GM23338 (cell line): ENCODE data around the gene OR56B4. TPM values are rescaled to one million over a fixed set of nuclear protein-coding genes. Genes with fewer than 3 reads are reported as not detected.

ENCODE experiments used
- ATAC-seq: fragments of 200-7000 bp; cut with Tn5 transposase; 3 replicates; pipeline ENCODE4 v1.9.1; 2020
- DNase-seq: peaks from one replicate; pipeline ENCODE4 v3.0.0-alpha.2; 2015; ENCODE audit warnings: low spot score
- H2AFZ ChIP-seq: fragments of 200-600 bp; sonication (generic); 2 replicates; pipeline ENCODE4 v1.8.0; 2016; ENCODE audit warnings: antibody characterized with exemption, mild to moderate bottlenecking, moderate library complexity
- H3F3A ChIP-seq: fragments of 200-600 bp; sonication (generic); replicated peaks from 2 replicates; pipeline ENCODE4 v1.8.0; 2017; ENCODE audit warnings: antibody characterized with exemption, mixed run types, low read depth
- H3K27ac ChIP-seq: fragments of 200-600 bp; sonication (generic); 2 replicates; pipeline ENCODE4 v1.6.1; 2016; ENCODE audit warnings: low read depth
- H3K27me3 ChIP-seq: fragments of 200-600 bp; sonication (generic); 2 replicates; pipeline ENCODE4 v1.8.0; 2016; ENCODE audit warnings: mild to moderate bottlenecking, mixed run types, moderate library complexity; ENCODE audit not compliant: insufficient read depth
- H3K36me3 ChIP-seq: fragments of 200-600 bp; sonication (generic); 2 replicates; pipeline ENCODE4 v1.8.0; 2016; ENCODE audit warnings: mild to moderate bottlenecking; ENCODE audit not compliant: insufficient read depth
- H3K4me1 ChIP-seq: fragments of 200-600 bp; sonication (generic); 2 replicates; pipeline ENCODE4 v1.8.0; 2016; ENCODE audit warnings: mild to moderate bottlenecking, moderate library complexity; ENCODE audit not compliant: insufficient read depth
- H3K4me2 ChIP-seq: fragments of 200-600 bp; sonication (generic); 2 replicates; pipeline ENCODE4 v1.7.1; 2017; ENCODE audit warnings: mixed run types
- H3K4me3 ChIP-seq: fragments of 200-600 bp; sonication (generic); 2 replicates; pipeline ENCODE4 v1.6.1; 2016; ENCODE audit warnings: mixed run types
- H3K79me2 ChIP-seq: fragments of 200-600 bp; sonication (generic); replicated peaks from 2 replicates; pipeline ENCODE4 v1.8.0; 2017; ENCODE audit warnings: mild to moderate bottlenecking; ENCODE audit not compliant: insufficient read depth
- H3K9me2 ChIP-seq: fragments of 200-600 bp; sonication (generic); 2 replicates; pipeline ENCODE4 v1.8.0; 2017; ENCODE audit not compliant: insufficient read depth
- H4K20me1 ChIP-seq: fragments of 200-600 bp; sonication (generic); replicated peaks from 2 replicates; pipeline ENCODE4 v1.8.0; 2017; ENCODE audit warnings: mild to moderate bottlenecking; ENCODE audit not compliant: insufficient read depth
- H3K27ac Mint-ChIP-seq: 2 replicates; pipeline ENCODE4 v1.8.0; 2020; ENCODE audit warnings: inconsistent platforms, mild to moderate bottlenecking, moderate library complexity, mixed read lengths
- H3K27me3 Mint-ChIP-seq: 3 replicates; pipeline ENCODE4 v1.8.0; 2022; ENCODE audit warnings: low read depth, mild to moderate bottlenecking, moderate library complexity, mixed read lengths, inconsistent platforms; ENCODE audit not compliant: insufficient read depth, poor library complexity
- H3K36me3 Mint-ChIP-seq: 3 replicates; pipeline ENCODE4 v1.8.0; 2021; ENCODE audit warnings: low read depth, mild to moderate bottlenecking, inconsistent platforms, moderate library complexity, mixed read lengths
- H3K4me1 Mint-ChIP-seq: 3 replicates; pipeline ENCODE4 v1.8.0; 2020; ENCODE audit warnings: mild to moderate bottlenecking, inconsistent platforms, mixed read lengths
- H3K4me3 Mint-ChIP-seq: 3 replicates; pipeline ENCODE4 v1.8.0; 2021; ENCODE audit warnings: moderate library complexity, mild to moderate bottlenecking, inconsistent platforms, mixed read lengths
- H3K9me3 Mint-ChIP-seq: 3 replicates; pipeline ENCODE4 v1.8.0; 2020; ENCODE audit warnings: moderate library complexity, mild to moderate bottlenecking, inconsistent platforms, mixed read lengths
- CREB1 ChIP-seq: fragments of 250-450 bp; sonication (Bioruptor Pico); IDR thresholded peaks from 2 replicates; pipeline ENCODE4 v1.5.0; 2020; ENCODE audit warnings: low read depth, mild to moderate bottlenecking, moderate library complexity
- CTCF ChIP-seq, 2 experiments: fragments of 200-600 bp in 1 of 2; sonication (generic) in 1 of 2; conservative IDR thresholded peaks; 2 replicates each; pipeline versions ENCODE4 v1.5.1 to v1.6.1; 2016 to 2017; ENCODE audit warnings: antibody characterized with exemption in 2 of 2, low read depth in 2 of 2, mild to moderate bottlenecking in 2 of 2, moderate library complexity in 1 of 2
- EZH2 ChIP-seq: fragments of 200-600 bp; sonication (generic); IDR thresholded peaks from one replicate; pipeline ENCODE4 v1.8.0; 2017; ENCODE audit warnings: antibody characterized with exemption, mild to moderate bottlenecking, low read depth; ENCODE audit not compliant: unreplicated experiment
- EZH2phosphoT487 ChIP-seq: fragments of 200-600 bp; sonication (generic); IDR thresholded peaks from one replicate; pipeline ENCODE4 v1.8.1; 2018; ENCODE audit warnings: antibody characterized with exemption; ENCODE audit not compliant: unreplicated experiment
- JUNB ChIP-seq: IDR thresholded peaks from one replicate; pipeline ENCODE4 v1.6.1; 2016; ENCODE audit warnings: antibody characterized with exemption; ENCODE audit not compliant: unreplicated experiment
- NANOG ChIP-seq: IDR thresholded peaks from 2 replicates; pipeline ENCODE4 v1.6.1; 2016; ENCODE audit warnings: antibody characterized with exemption, borderline replicate concordance
- POLR2AphosphoS5 ChIP-seq: IDR thresholded peaks from 2 replicates; pipeline ENCODE4 v1.6.1; 2016; ENCODE audit warnings: antibody characterized with exemption, low read depth
- STAT1 ChIP-seq: IDR thresholded peaks from one replicate; pipeline ENCODE4 v1.6.1; 2016; ENCODE audit warnings: antibody characterized with exemption; ENCODE audit not compliant: unreplicated experiment
- ZNF114 ChIP-seq: fragments of 250-450 bp; sonication (Bioruptor Pico); IDR thresholded peaks from 2 replicates; pipeline ENCODE4 v1.5.0; 2020; ENCODE audit warnings: mild to moderate bottlenecking, moderate library complexity
- ZNF331 ChIP-seq: fragments of 250-450 bp; sonication (Bioruptor Pico); IDR thresholded peaks from 2 replicates; pipeline ENCODE4 v1.5.0; 2020; ENCODE audit warnings: low read depth, mild to moderate bottlenecking, moderate library complexity
- ZNF462 ChIP-seq: fragments of 250-450 bp; sonication (Bioruptor Pico); IDR thresholded peaks from 2 replicates; pipeline ENCODE4 v1.5.0; 2020; ENCODE audit warnings: mild to moderate bottlenecking, moderate library complexity
- polyA plus RNA-seq: library from polyadenylated mRNA; unstranded; fragments of >200 nt; fragmentation: Nextera tagmentation; extraction: Ambion mirVana; gene quantifications from 2 replicates; pipeline ENCODE4 v1.2.1, GENCODE V29; 2016
- total RNA-seq: library from RNA; depleted of rRNA; stranded (reverse); fragments of >200 nt; shearing (Covaris generic); gene quantifications from 2 replicates; pipeline ENCODE4 v1.2.3, GENCODE V29; 2014
- TF ChIP-seq, protein P1 (sequence below): IDR thresholded peaks from 2 replicates; pipeline ENCODE4 v1.6.1; 2016; ENCODE audit warnings: antibody characterized with exemption
- TF ChIP-seq, protein P2 (sequence below): IDR thresholded peaks from one replicate; pipeline ENCODE4 v1.6.1; 2018; ENCODE audit warnings: antibody characterized with exemption; ENCODE audit not compliant: unreplicated experiment

The OR56B4 gene
- total and polyA plus RNA-seq, 2 experiments from 2014 or later = not detected

- Mint-ChIP-seq H3K27me3 (no peaks in the 10 kb centered on the region), H3K4me3 (no peak overlapping the region)
These were observed 21.5 kb downstream of the OR56B4 start for GRCh38 chr11:6129011-6129410.

More at GRCh38 chr11:6129011-6129410, 21.5 kb downstream of the OR56B4 start:
- TF ChIP-seq, protein P1, sequence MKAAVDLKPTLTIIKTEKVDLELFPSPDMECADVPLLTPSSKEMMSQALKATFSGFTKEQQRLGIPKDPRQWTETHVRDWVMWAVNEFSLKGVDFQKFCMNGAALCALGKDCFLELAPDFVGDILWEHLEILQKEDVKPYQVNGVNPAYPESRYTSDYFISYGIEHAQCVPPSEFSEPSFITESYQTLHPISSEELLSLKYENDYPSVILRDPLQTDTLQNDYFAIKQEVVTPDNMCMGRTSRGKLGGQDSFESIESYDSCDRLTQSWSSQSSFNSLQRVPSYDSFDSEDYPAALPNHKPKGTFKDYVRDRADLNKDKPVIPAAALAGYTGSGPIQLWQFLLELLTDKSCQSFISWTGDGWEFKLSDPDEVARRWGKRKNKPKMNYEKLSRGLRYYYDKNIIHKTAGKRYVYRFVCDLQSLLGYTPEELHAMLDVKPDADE = no peak
- no peak for TF ChIP-seq NANOG
- no peak for TF ChIP-seq ZNF462
- TF ChIP-seq CTCF (conservative IDR thresholded peaks at IDR 0.05; ENCODE audit: low read depth in 2 of 2) = no peak
- TF ChIP-seq CREB1 (CRISPR knock-in tag) = no peak
- TF ChIP-seq EZH2 = no peak
- no peak for TF ChIP-seq ZNF331 (CRISPR knock-in tag)
- TF ChIP-seq, protein P2, sequence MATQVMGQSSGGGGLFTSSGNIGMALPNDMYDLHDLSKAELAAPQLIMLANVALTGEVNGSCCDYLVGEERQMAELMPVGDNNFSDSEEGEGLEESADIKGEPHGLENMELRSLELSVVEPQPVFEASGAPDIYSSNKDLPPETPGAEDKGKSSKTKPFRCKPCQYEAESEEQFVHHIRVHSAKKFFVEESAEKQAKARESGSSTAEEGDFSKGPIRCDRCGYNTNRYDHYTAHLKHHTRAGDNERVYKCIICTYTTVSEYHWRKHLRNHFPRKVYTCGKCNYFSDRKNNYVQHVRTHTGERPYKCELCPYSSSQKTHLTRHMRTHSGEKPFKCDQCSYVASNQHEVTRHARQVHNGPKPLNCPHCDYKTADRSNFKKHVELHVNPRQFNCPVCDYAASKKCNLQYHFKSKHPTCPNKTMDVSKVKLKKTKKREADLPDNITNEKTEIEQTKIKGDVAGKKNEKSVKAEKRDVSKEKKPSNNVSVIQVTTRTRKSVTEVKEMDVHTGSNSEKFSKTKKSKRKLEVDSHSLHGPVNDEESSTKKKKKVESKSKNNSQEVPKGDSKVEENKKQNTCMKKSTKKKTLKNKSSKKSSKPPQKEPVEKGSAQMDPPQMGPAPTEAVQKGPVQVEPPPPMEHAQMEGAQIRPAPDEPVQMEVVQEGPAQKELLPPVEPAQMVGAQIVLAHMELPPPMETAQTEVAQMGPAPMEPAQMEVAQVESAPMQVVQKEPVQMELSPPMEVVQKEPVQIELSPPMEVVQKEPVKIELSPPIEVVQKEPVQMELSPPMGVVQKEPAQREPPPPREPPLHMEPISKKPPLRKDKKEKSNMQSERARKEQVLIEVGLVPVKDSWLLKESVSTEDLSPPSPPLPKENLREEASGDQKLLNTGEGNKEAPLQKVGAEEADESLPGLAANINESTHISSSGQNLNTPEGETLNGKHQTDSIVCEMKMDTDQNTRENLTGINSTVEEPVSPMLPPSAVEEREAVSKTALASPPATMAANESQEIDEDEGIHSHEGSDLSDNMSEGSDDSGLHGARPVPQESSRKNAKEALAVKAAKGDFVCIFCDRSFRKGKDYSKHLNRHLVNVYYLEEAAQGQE = no peak
- no peak for TF ChIP-seq STAT1
- TF ChIP-seq EZH2phosphoT487 = no peak
- TF ChIP-seq JUNB = no peak
- no peak for TF ChIP-seq POLR2AphosphoS5
- no peak for TF ChIP-seq ZNF114 (CRISPR knock-in tag)
- no peaks in the 10 kb centered on the region for H3K9me2 ChIP-seq
- H4K20me1 ChIP-seq = no peaks in the 10 kb centered on the region
- no peaks in the 10 kb centered on the region for H3K9me3 Mint-ChIP-seq
- ATAC-seq (no peak), DNase-seq (no peak)
- H3K27ac Mint-ChIP-seq = no peak overlapping the region
- H2AFZ ChIP-seq = no peak overlapping the region
- H3K36me3 Mint-ChIP-seq = no peaks in the 10 kb centered on the region
- H3K4me3 ChIP-seq = no peak overlapping the region
- no peaks in the 10 kb centered on the region for H3K36me3 ChIP-seq
- H3K4me1 ChIP-seq = no peaks in the 10 kb centered on the region
- no peaks in the 10 kb centered on the region for H3K27me3 ChIP-seq
- no peaks in the 10 kb centered on the region for H3K4me1 Mint-ChIP-seq
- H3F3A ChIP-seq = no peaks in the 10 kb centered on the region
- no peak overlapping the region for H3K4me2 ChIP-seq
- no peak overlapping the region for H3K27ac ChIP-seq
- no peaks in the 10 kb centered on the region for H3K79me2 ChIP-seq
